ENCODE results near the gene CEACAM3.
"Not testable (repeated sequence)": the region's sequence is repeated elsewhere in the genome, so short reads cannot be mapped to it uniquely, and the experiment has no call there.

Gene CEACAM3

GRCh38 chr19:41796362-41796761, at the start of gene CEACAM3:
CEACAM3 (plus strand) TSS chr19:41796587; CDS start chr19:41796678, 91 bp downstream.
- no peak for DNase-seq

GRCh38 chr19:41746593-41747227, 49.7 kb upstream of the CEACAM3 start:
- DNase-seq = peak; percentile 18

- DNase-seq = no peak
Observed at GRCh38 chr19:41748012-41748411, 48.4 kb upstream of the CEACAM3 start.

- not testable (repeated sequence) for DNase-seq
Observed at GRCh38 chr19:41750248-41751134, 45.9 kb upstream of the CEACAM3 start.

GRCh38 chr19:41753159-41753558, 43.2 kb upstream of the CEACAM3 start:
- peak; percentile 3 for DNase-seq

- DNase-seq = peak; percentile 12
Observed at GRCh38 chr19:41753936-41754529, 42.4 kb upstream of the CEACAM3 start.

DNA sequence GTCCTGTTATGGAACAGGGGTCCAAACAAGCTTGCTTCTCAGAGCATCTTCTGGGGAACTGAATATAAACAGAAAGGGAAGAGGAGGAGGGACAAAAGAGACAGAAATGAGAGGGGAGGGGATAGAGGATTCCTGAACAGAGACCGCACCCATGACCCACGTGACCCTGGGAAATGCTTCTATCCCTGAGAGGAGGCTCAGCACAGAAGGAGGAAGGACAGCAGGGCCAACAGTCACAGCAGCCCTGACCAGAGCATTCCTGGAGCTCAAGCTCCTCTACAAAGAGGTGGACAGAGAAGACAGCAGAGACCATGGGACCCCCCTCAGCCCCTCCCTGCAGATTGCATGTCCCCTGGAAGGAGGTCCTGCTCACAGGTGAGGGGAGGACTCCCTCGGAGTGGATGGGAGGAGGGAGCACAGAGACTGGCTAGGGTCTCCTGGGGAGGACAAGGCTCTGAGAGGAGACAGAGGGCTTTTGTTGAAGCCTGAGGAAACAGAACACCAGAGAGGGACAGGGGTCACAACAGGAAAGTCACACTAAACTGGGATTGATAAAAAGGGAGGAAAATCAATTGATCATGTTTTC, 41.0 kb upstream of the CEACAM3 start, which contains the start of gene CEACAM6:
Gene CEACAM6 (plus strand): TSS at position 203 of the 586 bp plus-strand sequence. CDS start 109 bp downstream, at position 312.
- DNase-seq = no peak

DNA sequence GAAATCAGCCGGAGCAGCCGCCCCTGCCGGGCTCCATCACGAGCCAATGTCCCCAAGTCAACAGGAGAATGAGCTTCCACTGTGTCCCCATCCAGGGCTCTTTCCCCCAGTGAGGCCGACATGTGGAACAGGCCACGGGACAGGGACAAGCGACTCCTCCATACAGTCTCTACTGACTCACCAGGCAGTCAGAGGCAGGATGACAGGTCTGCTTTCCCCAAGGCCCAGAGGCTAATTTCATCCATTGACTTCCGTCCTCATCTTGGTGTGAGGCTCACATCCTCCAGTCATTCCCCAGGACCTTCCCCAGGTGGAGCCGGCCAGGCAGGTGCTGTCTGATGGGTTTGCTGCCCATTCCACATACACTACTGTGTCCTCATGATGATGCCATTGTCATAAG, 37.5 kb upstream of the CEACAM3 start:
- no peak for DNase-seq

DNA sequence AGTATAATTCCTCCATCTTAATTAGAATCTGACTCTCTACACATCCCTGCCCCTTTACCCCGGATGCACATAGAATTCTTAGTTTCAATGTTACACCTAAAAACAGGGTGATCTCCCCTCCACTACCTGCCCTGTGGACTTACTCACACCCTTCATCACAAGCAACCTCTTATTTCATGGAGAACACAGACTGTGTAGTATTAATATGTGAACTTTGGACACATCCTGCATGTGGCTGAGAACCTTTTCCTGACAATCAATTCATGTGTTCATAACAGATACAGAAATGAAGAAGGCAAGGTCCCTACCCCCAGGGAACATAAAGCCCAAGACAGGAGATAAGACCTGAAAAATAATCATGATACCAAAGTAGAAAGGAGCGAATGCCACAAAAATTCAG, 29.3 kb upstream of the CEACAM3 start:
- no peak for DNase-seq

DNA sequence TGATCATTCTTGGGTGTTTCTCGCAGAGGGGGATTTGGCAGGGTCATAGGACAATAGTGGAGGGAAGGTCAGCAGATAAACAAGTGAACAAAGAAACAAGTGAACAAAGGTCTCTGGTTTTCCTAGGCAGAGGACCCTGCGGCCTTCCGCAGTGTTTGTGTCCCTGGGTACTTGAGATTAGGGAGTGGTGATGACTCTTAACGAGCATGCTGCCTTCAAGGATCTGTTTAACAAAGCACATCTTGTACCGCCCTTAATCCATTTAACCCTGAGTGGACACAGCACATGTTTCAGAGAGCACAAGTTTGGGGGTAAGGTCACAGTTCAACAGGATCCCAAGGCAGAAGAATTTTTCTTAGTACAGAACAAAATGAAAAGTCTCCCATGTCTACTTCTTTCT, 28.3 kb upstream of the CEACAM3 start:
- DNase-seq = not testable (repeated sequence)

GRCh38 chr19:41769608-41770007, 26.8 kb upstream of the CEACAM3 start:
- no peak for DNase-seq

DNA sequence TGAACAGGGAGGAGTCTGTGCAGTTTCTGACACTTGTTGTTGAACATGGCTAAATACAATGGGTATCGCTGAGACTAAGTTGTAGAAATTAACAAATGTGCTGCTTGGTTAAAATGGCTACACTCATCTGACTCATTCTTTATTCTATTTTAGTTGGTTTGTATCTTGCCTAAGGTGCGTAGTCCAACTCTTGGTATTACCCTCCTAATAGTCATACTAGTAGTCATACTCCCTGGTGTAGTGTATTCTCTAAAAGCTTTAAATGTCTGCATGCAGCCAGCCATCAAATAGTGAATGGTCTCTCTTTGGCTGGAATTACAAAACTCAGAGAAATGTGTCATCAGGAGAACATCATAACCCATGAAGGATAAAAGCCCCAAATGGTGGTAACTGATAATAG, 25.0 kb upstream of the CEACAM3 start:
- no peak for DNase-seq

DNA sequence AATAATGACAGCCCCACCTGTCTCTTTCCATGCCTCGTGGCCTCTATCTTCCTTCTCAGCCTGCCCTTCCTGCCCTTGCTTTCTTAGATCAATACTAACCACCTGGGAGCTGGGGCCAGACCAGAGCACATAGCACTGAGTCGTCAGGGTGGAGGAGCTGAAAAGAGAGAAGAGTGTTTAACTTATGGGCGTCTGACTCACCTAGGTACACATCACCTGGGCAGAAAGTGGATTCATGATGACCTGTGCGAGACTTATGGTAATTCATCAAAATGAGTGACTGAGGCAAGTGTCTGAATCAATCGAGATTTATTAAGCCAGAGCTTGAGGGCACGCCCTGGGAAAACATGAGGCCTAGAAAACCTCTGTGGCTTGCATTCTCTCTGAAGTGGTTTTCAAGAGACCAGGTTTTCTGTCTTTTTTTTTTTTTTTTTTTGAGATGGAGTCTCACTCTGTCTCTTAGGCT, 21.8 kb upstream of the CEACAM3 start:
- DNase-seq = no peak

GRCh38 chr19:41776700-41777099, 19.7 kb upstream of the CEACAM3 start:
- DNase-seq = no peak

GRCh38 chr19:41783612-41784011, 12.8 kb upstream of the CEACAM3 start:
- DNase-seq = no peak

- no peak for DNase-seq
Observed at GRCh38 chr19:41784312-41784711, 12.1 kb upstream of the CEACAM3 start.

DNA sequence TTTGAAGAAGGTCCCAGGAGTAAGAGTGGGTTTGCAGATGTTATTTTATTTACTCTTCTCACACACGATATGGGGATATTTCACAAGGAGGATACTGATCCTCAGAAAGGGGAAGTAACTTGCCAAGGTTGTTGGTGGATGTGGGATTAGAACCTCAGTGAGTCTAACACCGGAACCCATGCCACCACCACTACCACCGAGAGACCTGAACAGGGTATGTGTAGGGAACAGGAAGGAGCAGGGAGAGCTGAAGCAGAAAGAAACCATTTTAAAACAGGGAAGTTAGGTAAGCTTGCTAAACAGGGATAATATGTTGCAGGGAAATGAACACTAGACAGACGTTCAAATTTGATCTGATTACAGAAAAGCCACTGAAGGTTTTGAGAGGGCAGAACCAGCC, 11.6 kb upstream of the CEACAM3 start:
- no peak for DNase-seq

DNA sequence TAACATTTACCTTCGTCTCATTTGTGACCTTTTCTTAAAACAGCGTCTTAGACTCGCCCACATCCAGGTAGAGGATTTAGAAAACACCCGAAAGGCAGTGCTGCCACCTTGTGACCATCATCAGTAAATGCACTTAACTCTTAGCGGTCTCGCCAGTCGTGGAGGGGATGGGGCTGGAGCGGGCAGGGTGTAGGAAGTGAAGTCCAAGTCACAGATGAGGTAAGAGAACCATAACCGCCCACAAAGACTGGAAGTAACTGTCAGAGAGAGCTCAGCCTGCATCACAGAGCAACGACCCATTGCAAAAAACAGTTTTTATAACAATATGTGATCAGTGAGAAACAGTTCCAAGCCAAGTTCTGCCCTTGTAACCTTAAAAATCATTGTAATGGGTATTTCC, 10.7 kb upstream of the CEACAM3 start:
- DNase-seq = peak; percentile 49

GRCh38 chr19:41787055-41787454, 9.3 kb upstream of the CEACAM3 start:
- no peak for DNase-seq

DNA sequence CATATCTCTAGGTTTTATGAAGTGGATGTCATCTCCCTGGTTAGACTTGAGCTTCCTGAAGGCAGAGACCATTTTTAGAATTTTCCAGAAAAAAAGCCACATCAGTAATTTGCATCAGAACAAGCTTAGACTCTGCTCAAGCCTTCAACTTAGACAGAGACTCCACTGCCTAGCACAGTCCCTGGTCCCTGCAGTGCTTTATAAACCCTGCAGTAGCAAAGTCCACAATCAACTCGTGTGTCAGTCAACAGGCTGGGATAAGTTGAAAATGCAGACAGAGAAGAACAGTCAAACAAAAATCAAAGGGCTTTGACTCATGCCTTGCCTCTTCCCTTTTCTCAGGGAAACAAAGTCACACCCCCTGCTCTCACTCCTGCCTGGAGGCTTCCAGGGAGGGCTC, 7.9 kb upstream of the CEACAM3 start:
- DNase-seq = not testable (repeated sequence)

GRCh38 chr19:41789053-41789452, 7.3 kb upstream of the CEACAM3 start:
- DNase-seq = not testable (repeated sequence)

GRCh38 chr19:41792513-41793413, 3.6 kb upstream of the CEACAM3 start:
- DNase-seq = no peak
